Measurements from ENCODE around the gene CHST3.
A peak's percentile ranks its signal among the peaks of the same experiment; 100 is the strongest.

Gene CHST3

DNA sequence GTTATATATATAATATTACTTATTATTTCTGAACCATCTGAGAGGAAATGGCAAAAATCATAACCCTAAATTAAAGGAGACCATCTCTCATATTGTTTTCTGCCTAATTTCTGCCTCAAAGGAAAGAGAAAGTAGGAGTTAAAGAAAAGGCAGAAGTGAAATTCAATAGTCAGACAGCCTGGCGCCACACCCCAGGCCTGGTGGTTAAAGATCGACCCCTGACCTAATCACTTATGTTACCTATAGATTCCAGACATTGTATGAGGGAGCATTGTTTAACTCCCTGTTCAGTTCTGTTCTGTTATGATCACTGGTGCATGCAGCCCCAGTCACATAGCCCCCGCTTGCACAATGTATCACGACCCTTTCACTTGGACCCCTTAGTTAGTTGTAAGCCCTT is 24.9 kb upstream of the CHST3 start:
- TF ChIP-seq ZNF274 (IDR thresholded peaks at IDR 0.05; ENCODE audit: low read depth, low read length): no peak
- H3K4me3 ChIP-seq (ENCODE audit: low read length): no peak overlapping the region

DNA sequence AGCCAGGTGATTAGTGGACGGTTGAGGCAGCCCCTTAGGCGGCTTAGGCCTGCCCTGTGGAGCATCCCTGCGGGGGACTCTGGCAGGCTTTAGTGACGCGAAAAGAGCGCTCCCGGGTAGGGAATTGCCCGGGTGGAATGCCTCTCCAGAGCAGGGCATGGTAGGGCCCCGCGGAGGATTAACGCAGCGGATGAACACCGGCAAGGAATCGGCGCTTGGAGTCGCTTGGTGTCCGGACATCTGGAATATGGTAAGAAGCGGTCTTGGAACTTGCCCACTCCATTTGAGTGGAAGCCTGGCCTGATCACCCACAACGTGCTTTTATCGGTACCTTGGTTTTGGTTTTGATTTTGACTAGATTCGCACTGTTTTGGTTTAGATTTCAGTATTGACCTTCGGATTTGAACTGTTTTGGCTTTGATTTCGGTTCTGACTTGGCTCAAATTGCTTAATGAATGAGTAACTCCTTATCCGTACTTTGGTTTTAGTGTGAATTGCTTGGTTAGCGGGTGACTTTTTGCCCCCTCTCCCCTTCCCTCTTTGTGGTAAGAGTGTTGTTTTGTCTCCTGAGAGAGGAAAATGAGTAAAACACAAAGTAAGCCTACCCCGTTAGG is 24.2 kb upstream of the CHST3 start:
- no peak for TF ChIP-seq ZNF274 (IDR thresholded peaks at IDR 0.05; ENCODE audit: low read depth, low read length)
- no peak overlapping the region for H3K4me3 ChIP-seq (ENCODE audit: low read length)

DNA sequence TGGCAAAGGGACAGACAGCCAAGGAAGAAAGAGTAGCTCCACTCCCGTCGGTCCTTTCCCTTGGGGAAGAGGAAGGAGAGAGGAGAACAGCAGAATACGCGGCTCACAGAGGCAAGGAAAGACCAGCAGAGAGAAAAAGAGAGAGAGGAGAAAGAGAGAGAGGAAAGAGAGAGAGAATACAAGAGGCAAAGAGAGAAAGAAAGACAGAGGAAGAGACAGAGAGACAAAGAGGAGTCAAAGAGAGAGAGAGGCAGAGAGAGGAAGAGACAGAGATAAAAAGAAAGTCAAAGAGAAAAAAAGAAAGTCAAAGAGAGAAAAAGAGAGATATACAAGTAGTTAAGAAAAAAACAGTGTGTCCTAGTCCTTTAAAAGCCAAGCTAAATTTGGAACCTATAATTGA is 23.4 kb upstream of the CHST3 start:
- TF ChIP-seq ZNF274 (IDR thresholded peaks at IDR 0.05; ENCODE audit: low read depth, low read length): no peak

DNA sequence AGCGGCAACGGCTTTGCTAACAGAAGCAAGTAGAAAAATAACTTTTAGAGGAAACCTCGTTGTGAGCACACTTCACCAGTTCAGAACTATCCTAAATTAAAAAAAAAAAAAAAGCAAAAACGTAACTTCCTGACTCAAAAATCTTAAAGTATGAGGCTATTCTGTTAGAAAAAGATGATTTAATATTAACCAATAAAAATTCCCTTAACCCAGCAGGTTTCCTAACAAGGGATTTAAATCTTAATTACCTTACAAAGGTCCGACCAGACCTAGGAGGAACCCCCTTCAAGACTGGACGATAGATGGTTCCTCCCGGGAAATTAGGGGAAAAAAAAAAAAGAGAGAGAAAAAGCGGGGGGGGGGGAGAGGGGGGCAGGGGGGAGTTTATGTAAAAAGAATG is 22.9 kb upstream of the CHST3 start:
- H3K4me3 ChIP-seq (ENCODE audit: low read length): no peak overlapping the region

More for the DNA sequence above, 23.4 kb upstream of the CHST3 start:
- H3K4me3 ChIP-seq (ENCODE audit: low read length): no peak overlapping the region

DNA sequence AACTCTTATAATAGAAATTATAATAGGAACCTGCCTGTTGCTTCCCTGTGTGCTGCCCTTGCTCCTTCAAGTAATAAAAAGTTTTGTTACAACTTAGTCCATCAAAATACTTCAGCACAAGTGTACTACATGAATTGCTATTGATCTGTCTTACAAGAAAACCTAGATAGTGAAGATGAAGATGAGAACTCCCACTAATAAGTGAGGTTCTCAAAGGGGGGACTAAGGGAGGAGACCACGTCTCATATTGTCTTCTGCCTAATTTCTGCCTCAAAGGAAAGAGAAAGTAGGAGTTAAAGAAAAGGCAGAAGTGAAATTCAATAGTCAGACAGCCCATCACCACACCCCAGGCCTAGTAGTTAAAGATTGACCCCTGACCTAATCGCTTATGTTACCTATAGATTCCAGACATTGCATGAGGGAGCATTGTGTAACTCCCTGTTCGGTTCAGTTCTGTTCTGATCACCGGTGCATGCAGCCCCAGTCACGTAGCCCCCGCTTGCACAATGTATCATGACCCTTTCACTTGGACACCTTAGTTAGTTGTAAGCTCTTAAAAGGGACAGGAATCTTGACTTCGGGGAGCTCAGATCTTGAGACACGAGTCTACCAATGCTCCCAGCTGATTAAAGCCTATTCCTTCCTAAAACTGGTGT is 18.2 kb upstream of the CHST3 start:
- H3K4me3 ChIP-seq (ENCODE audit: low read length): no peak overlapping the region
- TF ChIP-seq ZNF274 (IDR thresholded peaks at IDR 0.05; ENCODE audit: low read depth, low read length): no peak

More for the DNA sequence above, 22.9 kb upstream of the CHST3 start:
- no peak for TF ChIP-seq ZNF274 (IDR thresholded peaks at IDR 0.05; ENCODE audit: low read depth, low read length)

DNA sequence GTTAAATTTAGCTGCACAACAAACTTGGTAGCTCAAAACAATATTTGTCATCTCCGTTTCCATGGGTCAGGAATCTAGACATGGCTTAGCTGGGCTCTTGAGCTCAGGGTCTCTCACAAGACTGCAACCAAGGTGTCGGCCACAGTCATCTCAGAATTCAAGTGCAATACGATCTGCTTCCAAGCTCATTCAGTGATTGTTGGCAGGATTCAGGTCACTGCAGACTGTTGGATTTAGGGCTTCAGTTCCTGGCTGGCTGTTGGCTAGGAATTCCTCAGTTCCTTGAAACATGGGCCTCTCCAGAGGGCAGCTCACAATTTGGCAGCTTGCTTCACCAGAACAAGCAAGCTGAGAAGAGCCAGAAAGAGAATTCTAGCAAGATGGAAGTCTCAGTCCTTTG is 17.5 kb upstream of the CHST3 start:
- TF ChIP-seq ZNF274 (IDR thresholded peaks at IDR 0.05; ENCODE audit: low read depth, low read length): no peak
- H3K4me3 ChIP-seq (ENCODE audit: low read length): no peak overlapping the region

DNA sequence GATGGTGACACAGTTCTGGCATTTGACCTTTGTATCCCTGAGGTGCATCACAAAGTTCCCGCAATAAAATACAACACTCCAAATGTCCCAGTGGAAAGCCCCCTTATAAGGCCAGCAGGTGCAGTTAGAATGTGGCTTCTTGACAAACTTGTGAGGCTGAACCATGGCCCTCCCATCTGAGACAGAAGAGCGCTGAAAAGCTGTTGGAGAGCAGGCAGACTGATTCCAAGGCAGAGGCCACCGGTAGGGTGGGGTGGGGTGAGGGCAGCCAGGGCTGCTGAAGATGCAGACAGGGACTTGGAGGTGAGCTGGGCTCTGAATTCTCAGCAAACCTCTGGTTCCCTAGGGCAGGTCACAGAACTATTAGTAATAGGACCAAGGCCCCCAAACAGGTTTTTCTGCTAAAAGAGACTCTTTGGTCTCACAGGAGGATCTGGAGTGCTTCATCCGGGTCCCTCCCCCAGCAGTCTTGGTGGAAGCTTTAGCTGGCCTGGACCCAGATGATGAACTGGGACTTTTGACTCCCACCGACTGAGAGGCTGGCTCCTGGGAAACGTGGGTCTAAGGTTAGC is 15.6 kb upstream of the CHST3 start:
- TF ChIP-seq ZNF274 (IDR thresholded peaks at IDR 0.05; ENCODE audit: low read depth, low read length): no peak
- H3K4me3 ChIP-seq (ENCODE audit: low read length): no peak overlapping the region

DNA sequence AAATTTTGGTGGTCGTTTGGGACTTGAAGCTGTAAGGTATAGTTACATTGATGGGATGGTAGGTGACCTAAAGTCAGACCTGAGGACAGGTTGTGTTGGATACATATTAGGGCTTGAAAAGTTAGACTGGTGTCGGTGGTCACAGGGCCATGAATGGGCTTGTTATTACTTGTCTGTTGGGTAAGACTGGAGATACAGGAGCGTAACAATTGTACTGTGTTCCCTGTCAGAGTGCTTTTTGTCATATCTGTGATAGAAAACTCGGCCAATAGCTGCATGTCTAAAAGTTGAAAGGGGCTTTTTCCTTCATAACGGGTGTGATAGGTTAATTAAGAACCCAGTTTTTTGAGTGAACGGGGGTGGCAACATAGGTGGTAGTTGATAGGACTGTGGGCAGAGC is 13.5 kb upstream of the CHST3 start:
- no peak overlapping the region for H3K4me3 ChIP-seq (ENCODE audit: low read length)
- no peak for TF ChIP-seq ZNF274 (IDR thresholded peaks at IDR 0.05; ENCODE audit: low read depth, low read length)

DNA sequence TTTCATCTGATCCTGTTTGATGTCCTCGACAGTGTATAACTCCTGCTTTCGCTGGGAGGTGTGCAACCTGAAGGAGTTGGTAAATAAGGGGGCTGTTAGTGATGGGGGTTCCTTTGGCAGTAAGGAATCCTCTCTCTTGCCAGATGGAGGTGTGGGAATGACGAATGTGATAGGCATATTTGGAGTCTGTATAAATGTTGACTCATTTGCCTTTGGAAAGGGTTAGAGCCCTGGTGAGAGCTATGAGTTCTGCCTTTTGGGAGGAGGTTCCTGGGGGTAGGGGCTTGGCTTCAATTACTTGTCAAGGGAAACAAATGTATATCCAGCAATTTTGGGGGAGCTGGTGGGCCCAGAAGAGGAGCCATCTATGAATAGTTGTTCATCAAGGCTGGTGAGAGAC is 11.4 kb upstream of the CHST3 start:
- no peak for TF ChIP-seq ZNF274 (IDR thresholded peaks at IDR 0.05; ENCODE audit: low read depth, low read length)

DNA sequence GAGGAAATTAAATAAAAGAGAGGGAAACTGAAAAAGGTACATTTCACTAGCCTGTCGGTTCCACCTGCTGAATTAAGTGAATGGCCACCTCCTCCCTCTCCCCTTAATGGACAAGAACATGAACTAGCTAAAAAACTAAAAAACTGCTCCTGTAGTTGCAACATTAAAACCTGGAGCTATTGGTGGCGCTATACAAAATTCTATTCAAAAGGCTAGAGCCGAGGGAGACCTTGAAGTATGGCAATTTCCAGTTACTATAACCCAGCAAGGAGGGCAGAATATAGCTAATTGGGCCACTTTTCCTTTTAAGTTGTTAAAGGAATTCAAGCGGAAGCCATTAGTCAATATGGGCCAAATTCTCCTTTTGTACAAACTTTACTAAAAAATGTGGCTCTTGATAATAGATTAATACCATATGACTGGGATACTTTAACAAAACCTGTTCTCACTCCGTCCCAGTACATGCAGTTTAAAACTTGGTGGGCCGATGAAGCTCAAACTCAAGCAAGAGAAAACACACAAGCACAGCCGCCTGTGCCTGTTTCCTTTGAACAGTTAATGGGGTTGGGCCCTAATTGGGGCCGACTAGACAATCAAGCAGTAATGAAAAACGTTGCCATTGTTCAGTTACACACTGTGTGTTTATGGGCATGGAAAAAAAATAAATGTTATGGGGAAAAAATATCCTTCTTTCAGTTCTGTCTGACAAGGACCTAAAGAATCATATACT is 6.5 kb upstream of the CHST3 start:
- no peak for TF ChIP-seq ZNF274 (IDR thresholded peaks at IDR 0.05; ENCODE audit: low read depth, low read length)
- H3K4me3 ChIP-seq (ENCODE audit: low read length): no peak overlapping the region

More for the DNA sequence above, 11.4 kb upstream of the CHST3 start:
- no peak overlapping the region for H3K4me3 ChIP-seq (ENCODE audit: low read length)

DNA sequence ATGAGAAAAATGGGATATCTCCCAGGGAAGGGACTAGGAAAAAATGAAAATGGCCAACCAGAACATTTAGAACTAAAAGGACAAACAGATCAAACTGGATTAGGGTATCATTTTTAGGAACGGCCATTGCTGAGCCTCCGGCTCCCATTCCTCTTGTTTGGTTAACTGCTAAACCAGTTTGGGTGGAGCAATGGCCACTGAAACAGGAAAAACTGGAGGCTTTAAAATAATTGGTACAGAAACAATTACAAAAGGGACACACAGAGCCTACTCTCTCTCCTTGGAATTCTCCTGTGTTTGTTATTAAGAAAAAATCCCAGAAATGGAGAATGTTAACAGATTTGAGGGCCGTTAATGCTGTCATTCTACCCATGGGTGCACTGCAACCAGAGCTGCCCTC is 4.7 kb upstream of the CHST3 start:
- no peak for TF ChIP-seq ZNF274 (IDR thresholded peaks at IDR 0.05; ENCODE audit: low read depth, low read length)
- H3K4me3 ChIP-seq (ENCODE audit: low read length): no peak overlapping the region

DNA sequence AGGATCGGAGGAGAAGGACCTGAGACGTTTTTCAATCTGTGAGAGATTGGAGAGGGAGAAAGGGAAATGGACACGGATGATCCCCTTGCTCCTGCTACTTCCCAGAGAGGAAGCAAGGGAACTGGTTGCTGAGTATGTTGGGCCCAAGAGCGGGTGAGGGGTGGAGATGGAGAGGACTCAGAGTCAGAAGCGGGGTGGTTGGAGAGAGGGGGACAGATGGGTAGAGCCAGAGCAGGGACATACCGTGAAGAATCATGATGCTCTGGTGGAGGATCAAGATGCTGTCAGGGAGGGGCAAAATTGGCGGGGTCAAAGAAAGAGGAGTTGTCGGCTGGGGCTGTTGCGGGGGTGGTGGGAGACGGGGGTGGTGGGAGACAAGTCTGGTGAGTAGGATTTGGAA is 2.4 kb upstream of the CHST3 start:
- H3K4me3 ChIP-seq (ENCODE audit: low read length): no peak overlapping the region
- no peak for TF ChIP-seq ZNF274 (IDR thresholded peaks at IDR 0.05; ENCODE audit: low read depth, low read length)

DNA sequence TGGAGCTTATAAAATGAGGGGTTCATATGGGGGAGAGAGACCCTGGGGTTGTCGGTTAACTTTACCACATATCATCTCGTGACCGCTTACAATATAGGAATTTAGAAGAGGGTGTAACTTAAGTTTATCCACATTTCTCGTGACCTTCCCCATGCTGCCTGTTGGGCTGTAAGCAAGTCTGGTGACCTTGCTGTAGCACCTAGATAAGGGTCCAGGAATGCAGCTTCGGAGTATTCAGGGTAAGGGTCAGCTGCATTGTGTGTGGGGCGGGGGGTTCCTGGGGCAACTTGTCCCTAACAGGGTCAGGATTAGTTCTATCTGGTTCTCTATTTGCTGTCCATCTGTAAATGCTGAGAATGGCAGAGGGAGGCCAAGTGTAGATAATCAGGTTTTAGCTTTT is 1.3 kb upstream of the CHST3 start:
- H3K4me3 ChIP-seq (ENCODE audit: low read length): no peak overlapping the region

DNA sequence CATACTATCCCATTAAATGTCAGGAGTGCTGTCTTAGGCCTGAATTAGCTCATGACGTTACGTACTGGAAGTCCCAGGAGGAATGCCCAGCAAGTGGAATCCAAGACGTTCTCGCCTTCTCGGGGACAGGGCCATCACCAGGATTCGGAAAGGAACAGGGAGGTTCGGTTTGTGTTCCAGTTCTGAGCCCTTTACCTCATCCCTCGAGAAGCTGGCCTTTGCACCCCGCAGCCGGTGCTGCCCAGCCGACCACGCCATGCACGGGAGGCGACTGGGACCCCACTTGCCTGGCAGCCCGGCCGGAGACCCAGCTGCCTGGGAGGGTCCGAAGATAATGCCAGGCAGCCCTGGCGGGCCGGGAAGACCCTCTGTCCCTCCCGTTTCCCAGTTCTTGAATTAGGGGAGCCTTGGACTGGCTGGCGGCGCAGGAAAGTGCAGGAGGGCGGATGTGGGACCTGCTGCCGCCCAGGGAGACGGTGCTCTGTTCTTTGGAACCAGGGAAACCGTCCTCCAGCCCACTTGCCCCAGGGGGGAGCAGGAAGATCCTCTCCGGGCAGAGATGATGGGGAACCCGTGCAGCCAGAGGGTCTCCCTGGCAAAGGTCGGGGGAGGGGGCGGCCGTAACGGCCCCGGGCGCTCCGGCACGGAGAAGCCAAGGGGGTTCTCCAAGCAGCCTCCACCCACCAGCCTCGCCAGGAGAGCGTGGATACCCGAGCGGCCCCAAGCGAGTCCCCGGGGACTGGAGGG is 671 bp upstream of the CHST3 start:
- peak overlapping the region; percentile 52; the same call in 1 of the 2 replicates for H3K4me3 ChIP-seq (ENCODE audit: low read length)
- TF ChIP-seq ZNF274 (IDR thresholded peaks at IDR 0.05; ENCODE audit: low read depth, low read length): no peak

More for the DNA sequence above, 1.3 kb upstream of the CHST3 start:
- TF ChIP-seq ZNF274 (IDR thresholded peaks at IDR 0.05; ENCODE audit: low read depth, low read length): no peak

Measured in GM08714 (cell line).